OCI-LY7 (cell line): Measurements from ENCODE around the gene PIGP.

Source experiments
- CTCF ChIP-seq: fragments of 200-600 bp; sonication (generic); conservative IDR thresholded peaks from 2 replicates; pipeline ENCODE4 v1.5.1; 2014; ENCODE audit warnings: mild to moderate bottlenecking, antibody characterized with exemption, low read length, moderate library complexity, mixed read lengths
- EZH2phosphoT487 ChIP-seq: fragments of 200-600 bp; sonication (generic); IDR thresholded peaks from 2 replicates; pipeline ENCODE4 v1.6.1; 2018; ENCODE audit warnings: low read depth, borderline replicate concordance, mild to moderate bottlenecking, mixed run types, antibody characterized with exemption, low read length, moderate library complexity, mixed read lengths

- TF ChIP-seq CTCF = no peak
- TF ChIP-seq EZH2phosphoT487 = no peak
Measured at GRCh38 chr21:37026499-37026898, 46.4 kb downstream of the PIGP start.
